IMR-90 (cell line): ENCODE measurements around the gene RET. TPM values are rescaled to one million over a fixed set of nuclear protein-coding genes. Genes with fewer than 3 reads are reported as not detected.

Experiments
- ATAC-seq: fragments of 200-7000 bp; cut with Tn5 transposase; 2 replicates; pipeline ENCODE4 v1.9.1; 2020; ENCODE audit warnings: low read depth, mild to moderate bottlenecking, moderate library complexity
- BruUV-seq: library from RNA; stranded (reverse); fragments of 400-500 nt; replicated peaks from 2 replicates; lab custom pipeline; 2021; lab: Mats Ljungman, UMichigan
- CTCF ChIA-PET: fragments of 300-600 bp; formaldehyde crosslinking; extraction: SDS; loops from one replicate; lab custom pipeline; 2021; ENCODE audit warnings: antibody characterized with exemption; lab: Yijun Ruan, JAX
- POLR2A ChIA-PET: fragments of 300-600 bp; sonication (Branson Sonifier 250); formaldehyde crosslinking; loops from one replicate; lab custom pipeline; 2022; ENCODE audit warnings: antibody characterized with exemption; ENCODE audit not compliant: unreplicated experiment; lab: Charles Lee
- DNase-seq: peaks from one replicate; pipeline ENCODE4 v3.0.0; 2013
- H2AFZ ChIP-seq: replicated peaks from 2 replicates; pipeline ENCODE3; 2013; ENCODE audit warnings: low read length, mild to moderate bottlenecking; ENCODE audit not compliant: poor library complexity
- H2AK5ac ChIP-seq: 2 replicates; pipeline ENCODE4 v1.6.1; 2013; ENCODE audit warnings: low read depth, low read length, inconsistent platforms
- H2AK9ac ChIP-seq: replicated peaks from 2 replicates; pipeline ENCODE3; 2013; ENCODE audit warnings: mild to moderate bottlenecking, low read depth, low read length, moderate library complexity; ENCODE audit not compliant: poor library complexity
- H2BK120ac ChIP-seq: 2 replicates; pipeline ENCODE4 v1.6.1; 2013; ENCODE audit warnings: low read depth, low read length, inconsistent platforms
- H2BK15ac ChIP-seq: 3 replicates; pipeline ENCODE4 v1.6.1; 2013; ENCODE audit warnings: low read depth, low read length, inconsistent platforms
- H2BK20ac ChIP-seq: 2 replicates; pipeline ENCODE4 v1.6.1; 2013; ENCODE audit warnings: low read depth, mild to moderate bottlenecking, inconsistent platforms, low read length, moderate library complexity
- H2BK5ac ChIP-seq: 2 replicates; pipeline ENCODE4 v1.6.1; 2013; ENCODE audit warnings: mild to moderate bottlenecking, low read depth, low read length, inconsistent platforms; ENCODE audit not compliant: poor library complexity, severe bottlenecking
- H3K14ac ChIP-seq: replicated peaks from 2 replicates; pipeline ENCODE4 v1.6.1; 2013; ENCODE audit warnings: low read depth, low read length, inconsistent platforms
- H3K18ac ChIP-seq: 2 replicates; pipeline ENCODE4 v1.6.1; 2013; ENCODE audit warnings: low read depth, low read length, control low read depth
- H3K23ac ChIP-seq: 2 replicates; pipeline ENCODE4 v1.6.1; 2013; ENCODE audit warnings: low read depth, low read length, inconsistent platforms
- H3K27ac ChIP-seq: 2 replicates; pipeline ENCODE4 v1.5.1; 2013; ENCODE audit warnings: mild to moderate bottlenecking, control low read depth, low read length; ENCODE audit not compliant: insufficient read depth
- H3K27me3 ChIP-seq: 2 replicates; pipeline ENCODE4 v1.6.1; 2013; ENCODE audit warnings: low read length; ENCODE audit not compliant: control insufficient read depth, insufficient read depth
- H3K36me3 ChIP-seq: 2 replicates; pipeline ENCODE4 v1.6.1; 2013; ENCODE audit warnings: low read length, mixed read lengths; ENCODE audit not compliant: control insufficient read depth, insufficient read depth
- H3K4ac ChIP-seq: 2 replicates; pipeline ENCODE4 v1.6.1; 2013; ENCODE audit warnings: low read depth, low read length, inconsistent platforms
- H3K4me1 ChIP-seq: 2 replicates; pipeline ENCODE4 v1.6.1; 2013; ENCODE audit warnings: low read length, mixed read lengths; ENCODE audit not compliant: control insufficient read depth, insufficient read depth
- H3K4me2 ChIP-seq: 2 replicates; pipeline ENCODE4 v1.6.1; 2013; ENCODE audit warnings: low read depth, mild to moderate bottlenecking, control low read depth, low read length, moderate library complexity
- H3K4me3 ChIP-seq: 2 replicates; pipeline ENCODE4 v1.5.1; 2013; ENCODE audit warnings: low read depth, mild to moderate bottlenecking, control low read depth, low read length, moderate library complexity; ENCODE audit not compliant: insufficient read depth
- H3K56ac ChIP-seq: 2 replicates; pipeline ENCODE4 v1.6.1; 2013; ENCODE audit warnings: low read length, inconsistent platforms; ENCODE audit not compliant: insufficient read depth; ENCODE audit errors: extremely low read depth
- H3K79me1 ChIP-seq, 2 experiments: 2 replicates each; pipeline ENCODE4 v1.6.1; 2013; ENCODE audit warnings: low read length in 2 of 2, inconsistent platforms in 1 of 2, low read depth in 1 of 2
- H3K9ac ChIP-seq: 2 replicates; pipeline ENCODE4 v1.6.1; 2013; ENCODE audit warnings: low read depth, low read length, control low read depth
- H3K9me1 ChIP-seq: 2 replicates; pipeline ENCODE4 v1.6.1; 2013; ENCODE audit warnings: low read length, inconsistent platforms; ENCODE audit not compliant: insufficient read depth
- H3K9me3 ChIP-seq: 2 replicates; pipeline ENCODE4 v1.6.1; 2013; ENCODE audit warnings: low read length; ENCODE audit not compliant: control insufficient read depth, insufficient read depth
- H4K20me1 ChIP-seq: 2 replicates; pipeline ENCODE4 v1.6.1; 2013; ENCODE audit warnings: low read length, inconsistent platforms; ENCODE audit not compliant: insufficient read depth
- H4K5ac ChIP-seq: 2 replicates; pipeline ENCODE4 v1.6.1; 2013; ENCODE audit warnings: mild to moderate bottlenecking, low read depth, low read length, control low read depth
- H4K8ac ChIP-seq, 2 experiments: 2 replicates each; pipeline ENCODE4 v1.6.1; 2013; ENCODE audit warnings: low read depth in 2 of 2, low read length in 2 of 2, control low read depth in 1 of 2, inconsistent platforms in 1 of 2
- H4K91ac ChIP-seq: 2 replicates; pipeline ENCODE4 v1.6.1; 2013; ENCODE audit warnings: low read depth, low read length, inconsistent platforms; ENCODE audit not compliant: insufficient read depth
- BHLHE40 ChIP-seq: fragments of 150-350 bp; IDR thresholded peaks from 2 replicates; pipeline ENCODE4 v1.6.1; 2016; ENCODE audit warnings: mild to moderate bottlenecking, low read depth, low read length
- CEBPB ChIP-seq: IDR thresholded peaks from 2 replicates; pipeline ENCODE4 v1.6.1; 2012; ENCODE audit warnings: low read depth, low read length, improper control_type of control experiment
- CHD1 ChIP-seq: IDR thresholded peaks from 2 replicates; pipeline ENCODE4 v1.6.1; 2012; ENCODE audit warnings: low read depth, low read length, improper control_type of control experiment
- FOS ChIP-seq: fragments of 150-350 bp; IDR thresholded peaks from 2 replicates; pipeline ENCODE4 v1.6.1; 2016; ENCODE audit warnings: low read depth, low read length
- MAFK ChIP-seq: IDR thresholded peaks from 2 replicates; pipeline ENCODE4 v1.6.1; 2012; ENCODE audit warnings: low read depth, low read length, improper control_type of control experiment
- MAZ ChIP-seq: IDR thresholded peaks from 2 replicates; pipeline ENCODE4 v1.6.1; 2012; ENCODE audit warnings: low read depth, mild to moderate bottlenecking, low read length, improper control_type of control experiment, moderate library complexity, borderline replicate concordance
- MXI1 ChIP-seq: IDR thresholded peaks from 2 replicates; pipeline ENCODE4 v1.6.1; 2012; ENCODE audit warnings: low read depth, mild to moderate bottlenecking, low read length, moderate library complexity, borderline replicate concordance
- NFE2L2 ChIP-seq: fragments of 150-350 bp; IDR thresholded peaks from 2 replicates; pipeline ENCODE4 v1.6.1; 2016; ENCODE audit warnings: low read depth, mild to moderate bottlenecking, low read length
- POLR2A ChIP-seq: IDR thresholded peaks from 2 replicates; pipeline ENCODE4 v1.6.1; 2012; ENCODE audit warnings: mild to moderate bottlenecking, low read depth, low read length
- RAD21 ChIP-seq: IDR thresholded peaks from 2 replicates; pipeline ENCODE4 v1.6.1; 2012; ENCODE audit warnings: low read length, improper control_type of control experiment
- RCOR1 ChIP-seq: IDR thresholded peaks from 2 replicates; pipeline ENCODE4 v1.6.1; 2012; ENCODE audit warnings: mild to moderate bottlenecking, low read length, improper control_type of control experiment; ENCODE audit not compliant: insufficient replicate concordance
- RFX5 ChIP-seq: IDR thresholded peaks from 2 replicates; pipeline ENCODE4 v1.8.0; 2012; ENCODE audit warnings: low read depth, mild to moderate bottlenecking, low read length, moderate library complexity
- SMC3 ChIP-seq: fragments of 150-350 bp; IDR thresholded peaks from 2 replicates; pipeline ENCODE4 v1.6.1; 2016; ENCODE audit warnings: low read depth, mild to moderate bottlenecking, antibody characterized with exemption, low read length, moderate library complexity
- WGBS, 2 experiments: methylation state at CpG; one replicate each; pipeline versions ENCODE4 v1.1.5 to v1.1.7; 2013; ENCODE audit warnings: missing lambda C conversion rate in 2 of 2; ENCODE audit not compliant: insufficient read length in 1 of 2; ENCODE audit errors: extremely low coverage in 2 of 2; 5-methylcytosine and 5-hydroxymethylcytosine counted together
- dilution Hi-C: fragments of 300-500 bp; cut with HindIII; formaldehyde crosslinking; loops from one replicate; pipeline ENCODE4 v1.14.3; 2018; ENCODE audit warnings: low sequenced_read_pairs; ENCODE audit not compliant: unreplicated experiment
- in situ Hi-C: fragments of 300-500 bp; cut with MboI; formaldehyde crosslinking; loops from 3 replicates; pipeline ENCODE4 v1.14.3; 2019; ENCODE audit warnings: low sequenced_read_pairs, inconsistent platforms, mixed read lengths
- intact Hi-C: fragments of 100-400 bp; cut with micrococcal nuclease; formaldehyde crosslinking; loops from 2 replicates; pipeline ENCODE4 v1.10.0; 2022
- polyA plus RNA-seq, 3 experiments: library from polyadenylated mRNA; depleted of rRNA; stranded (reverse); fragments of >200 nt; gene quantifications; 2 replicates each; pipeline ENCODE4 v1.2.3, GENCODE V29; 2012; ENCODE audit warnings: low replicate concordance in 1 of 3
- total RNA-seq: library from RNA; depleted of rRNA; stranded (reverse); fragments of >200 nt; gene quantifications from 2 replicates; pipeline ENCODE4 v1.2.3, GENCODE V29; 2012
- TF ChIP-seq, protein P1 (sequence below): conservative IDR thresholded peaks from 2 replicates; pipeline ENCODE4 v1.5.1; 2012; ENCODE audit warnings: mild to moderate bottlenecking, low read depth, low read length, improper control_type of control experiment
- TF ChIP-seq, protein P2 (sequence below): fragments of 150-350 bp; IDR thresholded peaks from 2 replicates; pipeline ENCODE4 v1.6.1; 2016; ENCODE audit warnings: low read depth, mild to moderate bottlenecking, low read length, moderate library complexity, borderline replicate concordance
- TF ChIP-seq, protein P3 (sequence below): fragments of 150-350 bp; IDR thresholded peaks from 2 replicates; pipeline ENCODE4 v1.6.1; 2017; ENCODE audit warnings: mild to moderate bottlenecking, antibody characterized with exemption, low read length, low read depth

RET gene
- total and polyA plus RNA-seq, 2 of the 4 experiments (the other 2 are of a cell fraction), result 0.10 to 0.18 TPM

DNA sequence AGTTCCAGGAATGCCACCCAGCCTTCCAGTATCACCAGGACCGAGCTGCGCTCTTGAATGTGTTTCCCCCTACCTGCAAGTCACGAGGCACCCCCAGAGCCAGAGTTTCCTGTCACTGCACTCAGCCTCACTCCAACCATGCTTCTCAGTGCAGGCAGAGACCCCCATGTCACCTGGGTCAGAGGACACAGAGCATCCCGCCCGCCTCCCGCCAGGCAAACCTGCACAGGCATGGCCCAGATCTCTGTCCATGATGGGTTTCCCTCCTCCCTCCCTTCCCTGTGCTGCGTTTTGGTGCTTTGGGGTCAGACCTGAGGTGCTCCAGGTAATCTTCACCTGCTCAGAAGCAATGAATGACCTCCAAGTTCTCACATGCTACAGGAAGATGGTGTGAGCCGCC is 3.1 kb upstream of the RET start:
- Histone ChIP-seq H3K14ac (no peak overlapping the region), H3K18ac (no peak overlapping the region), H3K56ac (no peak overlapping the region), H3K79me1 (no peaks in the 10 kb centered on the region), H3K4me1 (no peaks in the 10 kb centered on the region), H2AK9ac (no peak overlapping the region), H2BK15ac (no peak overlapping the region), H3K36me3 (no peaks in the 10 kb centered on the region), H4K20me1 (no peaks in the 10 kb centered on the region), H3K9ac (no peak overlapping the region), H3K27ac (no peak overlapping the region), H3K27me3 (peaks cover 46% of the 10 kb centered on the region), H3K9me3 (no peaks in the 10 kb centered on the region), H2BK5ac (no peak overlapping the region), H3K4ac (no peak overlapping the region), H3K23ac (no peak overlapping the region), H4K8ac (no peak overlapping the region), H3K4me3 (no peak overlapping the region), H2BK120ac (no peak overlapping the region), H3K4me2 (no peak overlapping the region), H3K9me1 (no peaks in the 10 kb centered on the region), H2AFZ (no peak overlapping the region), H4K91ac (no peak overlapping the region), H2BK20ac (no peak overlapping the region), H2AK5ac (no peak overlapping the region), H4K5ac (no peak overlapping the region)
- ChIA-PET CTCF (interaction anchor here (0.7 kb wide), 1 partner anchor 10 kb away, joined by 3 read pairs; no protein-coding TSS in a partner anchor), POLR2A (no interaction called here)
- in situ Hi-C loops, result loop anchor here (25.0 kb wide), 1 partner anchor 186 kb away; no protein-coding TSS in a partner anchor
- dilution Hi-C loops, result no loop called here
- DNase-seq (no peak), ATAC-seq (no peak)
- 60% methylated on average over 1 of the region's 8 CpGs; no CpG with 5 or more reads in 1 of the 2 experiments for WGBS, 2 experiments
- intact Hi-C loops, result no loop called here
- no TSS peak for BruUV-seq
- no peak for TF ChIP-seq MAZ
- no peak for TF ChIP-seq MAFK
- TF ChIP-seq RFX5, result no peak
- no peak for TF ChIP-seq MXI1
- no peak for TF ChIP-seq NFE2L2
- TF ChIP-seq, protein P1, sequence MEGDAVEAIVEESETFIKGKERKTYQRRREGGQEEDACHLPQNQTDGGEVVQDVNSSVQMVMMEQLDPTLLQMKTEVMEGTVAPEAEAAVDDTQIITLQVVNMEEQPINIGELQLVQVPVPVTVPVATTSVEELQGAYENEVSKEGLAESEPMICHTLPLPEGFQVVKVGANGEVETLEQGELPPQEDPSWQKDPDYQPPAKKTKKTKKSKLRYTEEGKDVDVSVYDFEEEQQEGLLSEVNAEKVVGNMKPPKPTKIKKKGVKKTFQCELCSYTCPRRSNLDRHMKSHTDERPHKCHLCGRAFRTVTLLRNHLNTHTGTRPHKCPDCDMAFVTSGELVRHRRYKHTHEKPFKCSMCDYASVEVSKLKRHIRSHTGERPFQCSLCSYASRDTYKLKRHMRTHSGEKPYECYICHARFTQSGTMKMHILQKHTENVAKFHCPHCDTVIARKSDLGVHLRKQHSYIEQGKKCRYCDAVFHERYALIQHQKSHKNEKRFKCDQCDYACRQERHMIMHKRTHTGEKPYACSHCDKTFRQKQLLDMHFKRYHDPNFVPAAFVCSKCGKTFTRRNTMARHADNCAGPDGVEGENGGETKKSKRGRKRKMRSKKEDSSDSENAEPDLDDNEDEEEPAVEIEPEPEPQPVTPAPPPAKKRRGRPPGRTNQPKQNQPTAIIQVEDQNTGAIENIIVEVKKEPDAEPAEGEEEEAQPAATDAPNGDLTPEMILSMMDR, result no peak
- no peak for TF ChIP-seq RAD21
- no peak for TF ChIP-seq RCOR1
- no peak for TF ChIP-seq SMC3
- TF ChIP-seq FOS, result no peak
- no peak for TF ChIP-seq CEBPB
- TF ChIP-seq CHD1, result no peak
- TF ChIP-seq, protein P2, sequence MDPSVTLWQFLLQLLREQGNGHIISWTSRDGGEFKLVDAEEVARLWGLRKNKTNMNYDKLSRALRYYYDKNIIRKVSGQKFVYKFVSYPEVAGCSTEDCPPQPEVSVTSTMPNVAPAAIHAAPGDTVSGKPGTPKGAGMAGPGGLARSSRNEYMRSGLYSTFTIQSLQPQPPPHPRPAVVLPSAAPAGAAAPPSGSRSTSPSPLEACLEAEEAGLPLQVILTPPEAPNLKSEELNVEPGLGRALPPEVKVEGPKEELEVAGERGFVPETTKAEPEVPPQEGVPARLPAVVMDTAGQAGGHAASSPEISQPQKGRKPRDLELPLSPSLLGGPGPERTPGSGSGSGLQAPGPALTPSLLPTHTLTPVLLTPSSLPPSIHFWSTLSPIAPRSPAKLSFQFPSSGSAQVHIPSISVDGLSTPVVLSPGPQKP, result no peak
- TF ChIP-seq BHLHE40, result no peak
- TF ChIP-seq, protein P3, sequence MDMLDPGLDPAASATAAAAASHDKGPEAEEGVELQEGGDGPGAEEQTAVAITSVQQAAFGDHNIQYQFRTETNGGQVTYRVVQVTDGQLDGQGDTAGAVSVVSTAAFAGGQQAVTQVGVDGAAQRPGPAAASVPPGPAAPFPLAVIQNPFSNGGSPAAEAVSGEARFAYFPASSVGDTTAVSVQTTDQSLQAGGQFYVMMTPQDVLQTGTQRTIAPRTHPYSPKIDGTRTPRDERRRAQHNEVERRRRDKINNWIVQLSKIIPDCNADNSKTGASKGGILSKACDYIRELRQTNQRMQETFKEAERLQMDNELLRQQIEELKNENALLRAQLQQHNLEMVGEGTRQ, result no peak
- no peak for TF ChIP-seq POLR2A
